HEK293T (cell line): Measurements from ENCODE around the gene HIVEP3.

Experiments used
- ARNT ChIP-seq: fragments of 450-650 bp; IDR thresholded peaks from 2 replicates; pipeline ENCODE4 v1.6.1; 2017; ENCODE audit warnings: mild to moderate bottlenecking
- BHLHE40 ChIP-seq: fragments of 450-650 bp; IDR thresholded peaks from 2 replicates; pipeline ENCODE4 v1.6.1; 2016; ENCODE audit warnings: mild to moderate bottlenecking, moderate library complexity, borderline replicate concordance
- CTBP1 ChIP-seq: fragments of 450-650 bp; IDR thresholded peaks from 2 replicates; pipeline ENCODE4 v1.6.1; 2016; ENCODE audit warnings: borderline replicate concordance
- FOXA1 ChIP-seq: fragments of 450-650 bp; IDR thresholded peaks from 2 replicates; pipeline ENCODE4 v1.6.1; 2016; ENCODE audit warnings: mild to moderate bottlenecking
- FOXM1 ChIP-seq: fragments of 450-650 bp; IDR thresholded peaks from 2 replicates; pipeline ENCODE4 v1.6.1; 2017; ENCODE audit warnings: mild to moderate bottlenecking, borderline replicate concordance
- L3MBTL2 ChIP-seq: fragments of 450-650 bp; conservative IDR thresholded peaks from 2 replicates; pipeline ENCODE4 v1.6.1; 2016; ENCODE audit warnings: mild to moderate bottlenecking
- NFRKB ChIP-seq: fragments of 450-650 bp; IDR thresholded peaks from 2 replicates; pipeline ENCODE4 v1.6.1; 2016; ENCODE audit warnings: mild to moderate bottlenecking, moderate library complexity
- PKNOX1 ChIP-seq: fragments of 450-650 bp; IDR thresholded peaks from 2 replicates; pipeline ENCODE4 v1.6.1; 2016
- SP1 ChIP-seq: fragments of 450-650 bp; IDR thresholded peaks from 2 replicates; pipeline ENCODE4 v1.6.1; 2017
- SUZ12 ChIP-seq: fragments of 450-650 bp; IDR thresholded peaks from 2 replicates; pipeline ENCODE4 v1.6.1; 2016; ENCODE audit warnings: mild to moderate bottlenecking

DNA sequence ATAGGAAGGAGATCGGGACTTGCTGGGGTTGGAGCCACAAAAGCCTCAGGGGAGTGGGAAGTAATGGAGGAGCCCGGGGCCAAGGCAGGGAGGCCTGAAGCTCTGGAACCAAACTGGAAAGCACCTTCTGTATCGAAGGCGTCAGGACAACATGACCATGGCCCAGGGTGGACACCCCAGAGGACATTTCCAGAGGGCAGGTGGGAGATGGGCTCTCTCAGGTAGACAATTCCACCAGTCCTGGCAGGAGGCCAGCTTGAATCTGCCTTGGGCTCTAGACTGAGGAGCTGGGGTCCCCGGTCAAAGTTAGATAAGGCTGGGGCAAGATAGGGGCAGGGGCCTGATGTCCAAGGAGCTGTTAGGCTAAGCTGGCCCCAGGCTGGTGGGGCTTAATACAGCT lies 329.3 kb downstream of the HIVEP3 start:
- TF ChIP-seq PKNOX1 (no peak), NFRKB (no peak), FOXM1 (no peak), BHLHE40 (no peak), SP1 (no peak), ARNT (no peak), SUZ12 (no peak), CTBP1 (no peak), L3MBTL2 (no peak), FOXA1 (no peak)
